CD4-positive, alpha-beta T cell treated with Interleukin-4 for 1 hour (primary cell): ENCODE data around the gene GFOD2.

ENCODE experiments used
- DNase-seq, 2 donors: peaks; one replicate each; pipeline ENCODE4 v3.0.0-alpha.2; 2020 to 2022

Gene GFOD2

DNA sequence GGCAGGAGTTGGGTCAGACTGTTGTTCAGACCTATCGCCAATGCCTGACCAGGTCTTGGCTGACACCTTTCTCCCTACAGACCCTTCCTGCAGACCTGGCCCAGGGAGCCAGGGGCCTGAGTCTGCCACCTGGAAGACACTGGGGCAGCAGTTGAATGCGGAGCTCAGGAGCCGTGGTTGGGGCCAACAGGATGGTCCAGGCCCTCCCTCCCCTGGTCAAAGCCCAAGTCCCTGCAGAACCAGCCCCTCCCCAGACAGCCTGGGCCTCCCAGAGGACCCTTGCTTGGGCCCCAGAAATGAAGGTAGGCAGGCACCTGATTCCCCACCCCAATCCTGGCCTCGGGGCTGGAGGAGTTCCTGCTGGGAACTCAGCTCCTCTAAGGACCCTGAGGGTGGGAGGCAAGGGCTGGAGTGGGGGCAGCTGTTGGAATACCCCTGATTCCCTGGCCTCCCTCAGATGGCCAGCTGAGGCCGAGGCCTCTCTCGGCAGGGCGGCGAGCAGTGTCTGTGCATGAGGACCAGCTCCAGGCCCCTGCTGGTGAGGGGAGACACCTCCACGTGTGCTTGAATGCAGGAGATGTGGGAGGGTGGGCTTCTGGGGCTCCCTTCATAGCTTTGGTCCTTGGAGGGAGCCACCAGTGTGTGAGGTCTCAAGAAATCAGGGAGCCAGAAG lies 62.6 kb downstream of the GFOD2 start:
- DNase-seq: no peak

DNA sequence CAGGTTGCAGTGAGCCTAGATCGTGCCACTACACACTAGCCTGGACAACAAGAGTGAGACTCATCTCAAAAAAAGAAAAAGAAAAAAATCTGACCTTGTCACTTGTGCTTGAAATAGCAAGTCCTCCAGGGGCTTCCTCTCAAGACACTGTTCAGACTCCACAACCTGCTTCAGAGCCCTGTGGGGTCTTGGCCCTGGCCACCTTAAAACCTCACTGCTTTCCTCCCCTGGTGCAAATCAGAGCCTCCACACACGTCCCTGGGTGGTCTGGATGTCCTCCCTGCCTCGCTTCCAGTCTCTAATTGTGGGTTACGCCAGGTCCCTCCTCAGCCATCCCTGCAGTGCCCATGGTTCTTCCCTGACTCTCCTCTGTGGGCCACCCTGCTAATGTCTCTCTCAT lies 63.8 kb downstream of the GFOD2 start:
- no peak for DNase-seq

DNA sequence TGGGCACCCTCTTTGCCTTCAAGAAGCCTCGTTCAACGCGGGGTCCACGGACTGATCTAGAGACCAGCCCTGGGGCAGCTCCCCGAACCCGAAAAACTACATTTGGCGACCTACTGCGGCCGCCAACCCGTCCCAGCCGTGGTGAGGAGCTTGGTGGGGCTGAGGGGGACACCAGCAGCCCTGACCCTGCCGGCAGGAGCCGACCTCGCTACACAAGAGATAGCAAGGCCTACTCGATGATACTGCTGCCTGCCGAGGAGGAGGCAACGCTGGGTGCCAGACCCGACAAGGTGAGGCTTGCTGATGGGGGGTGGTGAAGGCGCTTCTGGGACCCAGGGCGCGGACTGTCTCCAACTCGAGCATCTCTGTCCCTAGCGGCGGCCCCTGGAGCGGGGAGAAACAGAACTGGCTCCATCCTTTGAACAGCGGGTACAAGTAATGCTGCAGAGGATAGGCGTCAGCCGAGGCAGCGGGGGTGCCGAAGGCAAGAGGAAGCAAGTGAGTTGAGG lies 64.7 kb downstream of the GFOD2 start:
- DNase-seq: no peak

DNA sequence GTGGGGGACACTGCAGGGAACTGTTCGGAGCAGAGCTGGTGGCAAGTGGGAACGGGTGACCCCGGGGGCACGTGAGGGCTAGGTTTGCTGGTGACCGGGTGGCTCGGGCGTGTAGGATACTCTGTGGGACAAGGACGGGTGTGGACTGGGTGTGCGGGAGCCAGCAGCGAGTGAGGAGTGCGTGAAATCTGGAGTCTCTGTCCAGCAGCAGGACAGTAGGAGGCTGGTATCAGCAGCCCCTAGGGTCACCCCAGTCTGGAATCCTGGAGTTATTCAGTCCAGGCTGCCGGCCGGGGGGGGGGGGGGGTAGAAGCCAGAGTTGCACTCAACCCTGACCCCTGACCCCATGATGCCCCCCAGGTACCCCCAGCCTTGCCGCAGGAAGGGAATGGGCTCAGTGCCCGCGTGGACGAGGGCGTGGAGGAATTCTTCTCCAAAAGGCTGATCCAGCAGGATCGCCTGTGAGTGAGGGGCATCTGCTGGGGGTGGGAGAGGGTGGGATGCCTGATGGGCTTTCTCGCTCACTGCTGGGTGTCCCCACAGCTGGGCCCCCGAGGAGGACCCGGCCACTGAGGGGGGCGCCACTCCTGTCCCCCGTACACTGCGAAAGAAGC lies 65.2 kb downstream of the GFOD2 start:
- DNase-seq: no peak

DNA sequence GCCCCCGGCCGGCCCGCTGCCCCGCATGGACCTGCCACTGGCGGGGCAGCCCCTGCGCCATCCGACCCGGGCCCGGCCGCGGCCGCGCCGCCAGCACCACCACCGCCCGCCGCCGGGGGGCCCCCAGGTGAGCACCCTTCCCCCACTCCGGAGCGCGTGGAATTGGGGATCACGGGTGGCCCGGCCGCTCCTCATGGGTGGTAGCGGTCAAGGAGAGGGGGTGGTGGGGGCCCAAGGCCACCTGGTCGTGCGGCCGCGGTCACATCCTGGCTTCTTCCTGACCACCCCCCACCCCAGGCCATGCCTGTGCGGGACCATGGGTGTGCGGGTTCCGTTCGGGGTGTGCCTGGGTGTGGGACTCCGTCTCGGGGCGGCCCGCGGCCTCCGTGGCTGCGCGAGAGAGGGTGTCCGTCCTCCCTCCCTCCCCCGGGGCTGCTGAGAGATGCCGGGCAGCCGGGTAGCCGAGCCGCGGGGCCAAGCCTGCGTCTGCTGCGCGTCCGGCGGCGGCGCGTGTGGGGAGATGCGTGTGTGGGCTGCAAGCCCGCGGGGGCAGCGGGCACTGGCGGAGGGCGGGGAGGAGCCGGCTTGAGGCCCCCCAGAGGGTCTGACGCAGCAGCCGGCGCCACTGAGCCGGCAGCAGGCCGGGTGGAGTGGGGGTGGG lies 65.9 kb downstream of the GFOD2 start:
- DNase-seq: no peak

DNA sequence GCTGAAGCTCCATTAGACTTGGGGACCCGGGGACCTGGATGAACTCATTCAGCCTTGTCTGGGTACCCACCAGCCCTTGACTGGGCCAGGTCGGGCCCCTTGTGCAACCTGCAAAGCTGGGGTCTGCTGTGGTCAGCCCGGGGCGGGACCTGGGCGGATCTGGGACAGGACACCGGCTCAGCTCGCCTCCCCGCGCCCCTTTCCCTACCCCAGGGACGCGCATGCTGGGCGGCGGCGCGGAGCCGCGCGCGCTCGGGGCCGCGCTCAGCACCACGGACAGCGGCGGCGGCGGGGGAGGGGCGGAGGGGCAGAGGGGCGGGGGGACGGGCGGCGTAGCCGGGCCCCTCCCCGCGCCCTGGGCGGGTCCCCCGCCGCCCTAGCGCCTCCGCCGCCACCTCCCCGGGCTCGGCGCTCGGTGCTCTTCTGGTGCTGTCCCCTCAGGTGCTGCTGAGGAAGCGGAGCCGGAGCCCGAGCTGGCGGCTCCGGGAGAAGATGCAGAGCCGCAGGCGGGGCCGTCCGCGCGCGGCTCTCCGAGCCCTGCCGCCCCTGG lies 66.5 kb downstream of the GFOD2 start:
- DNase-seq: no peak

DNA sequence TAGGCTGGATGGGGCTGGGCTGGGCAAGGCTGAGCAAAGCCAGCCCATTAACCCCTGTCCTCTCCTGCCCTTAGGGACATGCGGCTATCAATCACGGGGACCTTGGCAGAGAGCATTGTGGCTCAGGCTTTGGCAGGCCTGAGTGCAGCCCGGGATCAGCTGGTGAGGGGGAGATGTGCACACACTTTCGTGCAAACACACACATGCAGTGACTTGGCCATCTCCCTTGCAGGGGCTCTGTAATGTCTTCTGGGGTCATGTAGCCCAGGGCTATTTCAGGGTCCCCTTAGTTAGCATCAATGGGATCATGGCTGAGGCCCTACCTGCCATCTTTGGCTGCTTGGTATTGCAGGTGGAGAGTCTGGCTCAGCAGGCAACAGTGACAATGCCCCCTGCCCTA lies 67.3 kb downstream of the GFOD2 start:
- DNase-seq: no peak

DNA sequence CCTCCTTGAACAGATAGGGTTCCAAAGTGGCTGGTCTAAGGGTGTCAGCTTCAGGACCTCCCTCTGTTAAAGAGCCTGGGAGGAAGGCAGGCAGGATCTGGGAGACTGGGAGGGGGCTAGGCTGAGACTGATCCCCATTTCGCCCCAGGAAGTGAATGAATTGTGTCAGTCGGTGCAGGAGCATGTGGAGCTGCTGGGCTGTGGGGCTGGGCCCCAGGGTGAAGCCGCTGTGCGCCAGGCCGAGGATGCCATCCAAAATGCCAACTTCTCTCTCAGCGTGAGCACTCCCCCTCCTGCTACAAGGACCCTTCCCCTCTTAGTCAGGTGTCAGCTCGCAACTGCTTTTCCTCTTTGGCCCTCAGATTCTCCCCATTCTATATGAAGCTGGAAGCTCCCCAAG lies 68.1 kb downstream of the GFOD2 start:
- DNase-seq: no peak

DNA sequence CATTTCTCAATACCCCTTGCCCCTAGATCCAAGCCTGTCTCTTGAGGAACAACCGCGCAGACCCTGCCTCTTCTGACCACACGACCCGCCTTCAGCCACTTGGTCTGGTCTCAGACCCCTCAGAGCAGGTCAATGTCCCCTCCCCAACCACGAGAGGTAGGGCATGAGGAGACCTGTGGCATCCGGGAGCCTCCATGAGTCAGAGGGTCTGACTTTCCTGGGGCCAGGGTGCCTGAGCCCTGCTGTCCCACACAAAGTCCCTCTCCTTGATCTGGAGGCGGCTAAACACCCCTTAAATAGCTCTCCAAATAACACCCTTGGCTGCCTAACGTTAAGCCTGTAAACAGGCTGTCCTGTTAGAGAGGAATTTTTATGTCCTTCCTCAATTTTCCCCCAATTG lies 69.1 kb downstream of the GFOD2 start:
- no peak for DNase-seq

DNA sequence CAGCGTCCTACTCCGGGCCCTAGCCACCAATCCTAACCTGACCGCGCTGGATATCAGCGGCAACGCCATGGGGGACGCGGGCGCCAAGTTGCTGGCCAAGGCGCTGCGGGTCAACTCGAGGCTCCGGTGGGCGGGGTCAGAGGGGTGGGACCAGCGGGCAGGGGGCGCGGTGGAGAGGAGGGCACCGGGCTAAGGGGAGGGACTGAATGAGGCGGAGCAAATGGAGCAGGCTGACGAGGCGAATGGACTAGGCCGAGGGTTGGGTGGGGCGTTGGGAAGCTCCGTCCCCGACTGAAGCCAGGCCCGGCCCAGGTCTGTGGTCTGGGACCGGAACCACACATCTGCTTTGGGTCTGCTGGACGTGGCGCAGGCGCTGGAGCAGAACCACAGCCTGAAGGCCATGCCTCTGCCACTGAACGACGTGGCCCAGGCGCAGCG lies 69.6 kb downstream of the GFOD2 start:
- no peak for DNase-seq

DNA sequence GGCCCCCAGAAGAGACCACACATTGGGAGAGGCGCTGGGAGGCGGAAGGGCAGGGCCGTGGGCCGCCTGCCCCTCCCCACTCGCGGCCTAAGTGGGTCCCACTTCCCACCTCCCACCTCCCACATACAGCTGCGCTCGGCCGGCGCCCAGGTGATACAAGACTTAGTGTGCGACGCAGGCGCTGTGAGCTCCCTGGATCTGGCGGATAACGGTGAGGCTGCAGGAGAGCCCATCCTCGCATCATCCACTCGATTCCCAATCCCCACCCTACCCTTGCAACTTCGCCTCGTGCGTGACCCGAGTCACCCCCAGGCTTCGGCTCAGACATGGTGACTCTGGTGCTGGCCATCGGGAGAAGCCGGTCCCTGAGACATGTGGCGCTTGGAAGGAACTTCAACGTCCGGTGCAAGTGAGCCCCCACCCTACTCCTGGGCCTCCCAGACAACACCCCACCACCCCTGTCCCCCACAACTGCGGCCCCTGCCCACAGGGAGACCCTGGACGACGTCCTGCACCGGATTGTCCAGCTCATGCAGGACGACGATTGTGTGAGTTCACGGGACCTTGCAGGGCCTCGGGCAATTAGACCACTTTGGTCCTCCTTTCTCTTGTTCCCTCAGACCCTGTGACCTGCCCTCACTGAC lies 70.2 kb downstream of the GFOD2 start:
- no peak for DNase-seq

DNA sequence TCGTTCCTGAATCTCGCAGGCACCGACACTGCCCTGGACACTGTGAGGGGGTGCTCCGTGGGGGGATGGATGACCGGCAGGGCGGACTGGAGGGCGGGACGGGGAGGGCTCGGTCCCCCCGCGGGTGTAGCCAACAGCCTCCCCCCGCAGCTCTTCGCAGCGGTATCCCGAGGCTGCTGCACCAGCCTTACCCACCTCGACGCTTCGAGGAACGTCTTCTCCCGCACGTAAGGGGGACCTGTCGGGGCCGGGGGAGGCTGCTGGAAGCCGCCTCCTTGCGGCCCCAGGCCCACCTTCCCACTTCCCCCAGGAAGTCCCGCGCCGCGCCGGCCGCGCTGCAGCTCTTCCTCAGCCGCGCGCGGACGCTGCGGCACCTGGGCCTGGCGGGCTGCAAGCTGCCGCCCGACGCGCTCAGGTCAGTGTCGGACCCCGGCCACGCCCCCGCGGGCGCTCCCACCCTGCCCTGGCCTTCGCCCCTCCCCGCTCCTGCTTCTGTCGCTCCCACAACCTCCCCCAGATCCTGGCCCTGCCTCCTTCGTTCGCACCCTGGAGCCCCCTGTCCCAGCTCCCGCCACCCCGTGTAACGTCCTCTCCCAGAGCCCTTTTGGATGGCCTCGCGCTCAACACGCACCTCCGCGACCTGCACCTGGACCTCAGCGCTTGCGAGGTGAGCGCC lies 70.9 kb downstream of the GFOD2 start:
- no peak for DNase-seq

DNA sequence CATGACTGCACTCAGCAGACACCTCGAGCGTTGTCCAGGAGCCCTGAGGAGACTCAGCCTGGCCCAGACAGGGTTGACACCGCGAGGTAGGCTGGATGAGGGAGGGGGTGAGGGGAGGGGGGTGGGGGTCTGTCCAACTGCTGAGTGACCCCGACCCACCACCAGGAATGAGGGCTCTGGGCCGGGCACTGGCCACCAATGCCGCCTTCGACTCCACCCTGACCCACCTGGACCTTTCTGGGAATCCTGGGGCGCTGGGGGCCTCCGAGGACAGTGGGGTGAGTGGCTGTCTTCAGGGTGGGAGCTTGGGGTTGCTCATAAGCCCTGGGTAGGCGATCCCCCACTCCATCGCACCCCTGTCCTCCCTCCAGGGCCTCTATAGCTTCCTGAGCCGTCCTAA lies 71.4 kb downstream of the GFOD2 start:
- no peak for DNase-seq

DNA sequence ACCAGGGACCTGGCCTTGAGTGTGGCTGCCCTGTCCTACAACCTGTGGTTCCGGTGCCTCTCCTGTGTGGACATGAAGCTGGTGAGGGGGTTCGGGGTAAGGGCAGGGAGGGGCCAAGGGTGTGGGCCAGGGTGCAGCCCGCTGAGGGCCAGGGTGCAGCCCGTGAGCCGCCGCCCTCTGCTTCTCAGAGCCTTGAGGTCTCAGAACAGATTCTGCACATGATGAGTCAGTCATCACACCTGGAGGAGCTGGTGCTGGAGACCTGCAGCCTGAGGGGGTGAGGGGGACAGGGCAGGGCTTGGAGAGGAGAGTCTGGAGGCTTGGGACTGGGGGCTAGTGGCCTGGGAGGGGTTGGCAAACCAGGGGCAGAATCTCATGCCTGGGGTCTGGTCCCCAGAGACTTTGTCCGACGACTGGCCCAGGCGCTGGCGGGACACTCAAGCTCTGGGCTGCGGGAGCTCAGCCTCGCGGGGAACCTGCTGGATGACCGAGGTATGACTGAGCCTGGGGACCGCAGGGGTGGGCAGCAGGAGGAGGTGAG lies 71.9 kb downstream of the GFOD2 start:
- DNase-seq: no peak

DNA sequence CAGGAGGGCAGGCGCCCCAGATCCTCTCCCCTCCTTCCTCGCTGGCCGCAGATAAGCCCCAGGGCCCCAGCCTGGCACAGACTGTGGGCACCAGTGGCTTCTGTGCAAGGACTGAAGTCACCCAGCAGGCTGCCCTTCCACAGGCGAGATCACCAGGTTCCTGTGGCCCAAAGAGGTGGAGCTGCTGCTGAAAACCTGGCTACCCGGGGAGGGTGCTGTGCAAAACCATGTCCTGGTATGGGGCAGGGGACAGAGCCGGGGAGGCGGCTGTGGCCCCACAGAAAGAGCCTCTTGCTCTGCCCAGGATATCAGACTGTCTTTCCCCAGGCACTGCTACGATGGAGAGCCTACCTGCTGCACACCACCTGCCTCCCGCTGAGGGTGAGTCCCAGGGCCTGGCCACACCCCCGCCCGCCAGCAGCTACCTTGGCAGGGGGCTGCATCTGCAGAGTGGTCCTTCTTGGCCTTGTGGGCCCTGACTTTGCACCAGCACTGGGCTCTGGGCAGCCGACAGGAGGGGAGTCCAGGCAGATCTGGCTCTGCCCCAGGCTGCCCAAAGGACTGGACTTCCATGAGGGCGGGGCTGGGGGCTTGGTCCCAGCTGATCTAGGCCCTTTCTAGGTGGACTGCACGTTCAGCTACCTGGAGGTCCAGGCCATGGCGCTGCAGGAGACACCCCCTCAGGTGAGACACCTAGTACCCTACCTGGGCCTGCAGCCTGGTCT lies 73.6 kb downstream of the GFOD2 start:
- no peak for DNase-seq

DNA sequence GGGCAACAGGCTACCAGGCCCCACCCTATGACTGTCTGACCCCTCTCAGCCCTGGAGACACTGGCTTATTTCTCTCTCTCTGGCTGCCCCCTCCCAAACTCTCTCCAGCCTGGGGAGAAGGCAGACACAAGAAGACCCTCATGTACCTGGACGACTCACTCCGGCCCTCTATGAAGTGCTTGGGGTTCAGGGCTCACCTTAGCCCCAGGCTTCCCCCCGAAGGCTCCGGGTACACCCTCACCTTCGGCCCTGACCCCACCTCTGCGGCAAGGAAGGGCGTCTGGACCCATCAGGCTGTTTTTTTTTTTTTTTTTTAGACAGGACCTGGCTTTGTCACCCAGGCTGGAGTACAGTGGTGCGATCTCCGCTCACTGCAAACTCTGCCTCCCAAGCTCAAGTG lies 75.1 kb downstream of the GFOD2 start:
- DNase-seq: no peak

DNA sequence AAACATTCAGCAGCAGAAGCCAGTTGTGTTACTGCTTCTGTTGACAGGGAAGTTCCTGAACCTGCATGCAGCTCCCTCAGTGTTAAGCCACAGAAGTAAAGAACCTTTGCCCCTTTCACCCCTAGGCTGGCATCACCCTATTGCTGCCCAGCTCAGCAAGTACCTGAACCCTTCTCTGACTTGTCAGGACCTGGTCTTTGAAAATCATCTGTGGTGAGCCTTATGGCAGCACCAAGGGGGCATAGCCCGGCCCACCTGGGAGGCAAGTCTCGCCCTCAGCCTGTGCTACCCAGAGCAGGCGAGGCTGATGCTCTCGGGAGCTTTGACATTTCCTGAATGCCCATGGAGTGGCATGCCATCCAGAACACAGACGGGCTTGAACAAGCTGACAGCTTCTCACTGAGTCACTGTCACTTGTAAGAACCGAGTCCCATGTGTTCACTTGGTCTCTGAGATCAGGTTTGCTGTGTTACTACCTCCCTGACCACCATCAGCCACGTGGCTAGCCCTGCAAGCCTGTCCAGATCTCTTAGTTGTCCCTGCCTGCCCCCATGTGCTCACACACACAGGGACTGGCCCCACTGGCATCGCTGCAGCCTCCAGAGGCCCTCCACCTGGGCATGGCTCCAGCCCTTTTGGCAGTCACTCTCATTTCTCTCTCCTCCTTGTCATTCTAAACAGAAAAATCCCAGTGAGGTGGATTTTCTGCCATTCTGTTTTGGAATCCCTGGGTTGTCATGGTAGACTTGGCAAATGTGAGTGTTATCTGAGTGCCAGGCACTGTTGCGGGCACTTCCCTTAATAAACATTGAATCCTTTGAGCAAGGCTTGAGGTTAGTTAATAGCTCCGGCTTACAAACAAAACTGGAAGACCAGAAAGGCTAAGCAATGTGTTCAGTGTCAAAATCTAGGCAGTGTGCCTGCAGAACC lies 77.1 kb downstream of the GFOD2 start:
- DNase-seq: no peak

DNA sequence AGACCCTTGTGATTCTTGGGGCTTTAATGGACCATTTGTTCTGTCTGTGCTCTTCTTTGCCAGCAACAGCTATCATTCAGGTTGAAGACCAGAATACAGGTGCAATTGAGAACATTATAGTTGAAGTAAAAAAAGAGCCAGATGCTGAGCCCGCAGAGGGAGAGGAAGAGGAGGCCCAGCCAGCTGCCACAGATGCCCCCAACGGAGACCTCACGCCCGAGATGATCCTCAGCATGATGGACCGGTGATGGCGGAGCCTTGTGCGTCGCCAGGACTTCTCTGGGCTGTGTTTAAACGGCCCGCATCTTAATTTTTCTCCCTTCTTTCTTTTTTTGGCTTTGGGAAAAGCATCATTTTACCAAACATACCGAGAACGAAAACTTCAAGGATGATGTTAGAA lies 81.5 kb downstream of the GFOD2 start:
- DNase-seq: no peak

DNA sequence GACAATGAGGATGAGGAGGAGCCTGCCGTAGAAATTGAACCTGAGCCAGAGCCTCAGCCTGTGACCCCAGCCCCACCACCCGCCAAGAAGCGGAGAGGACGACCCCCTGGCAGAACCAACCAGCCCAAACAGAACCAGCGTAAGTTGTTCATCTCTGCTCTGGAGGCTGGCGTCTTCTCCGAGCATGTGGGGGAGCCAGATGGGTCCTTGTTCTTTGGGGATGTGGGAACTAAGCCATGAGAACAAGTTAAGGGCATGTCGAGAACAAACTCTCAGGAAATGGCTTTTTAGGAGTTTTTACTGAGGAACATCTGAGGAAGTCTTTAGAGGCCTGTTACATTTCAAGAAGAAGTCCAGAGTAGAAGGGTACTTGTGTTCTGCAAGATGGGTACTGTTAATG lies 82.4 kb downstream of the GFOD2 start:
- DNase-seq: no peak

DNA sequence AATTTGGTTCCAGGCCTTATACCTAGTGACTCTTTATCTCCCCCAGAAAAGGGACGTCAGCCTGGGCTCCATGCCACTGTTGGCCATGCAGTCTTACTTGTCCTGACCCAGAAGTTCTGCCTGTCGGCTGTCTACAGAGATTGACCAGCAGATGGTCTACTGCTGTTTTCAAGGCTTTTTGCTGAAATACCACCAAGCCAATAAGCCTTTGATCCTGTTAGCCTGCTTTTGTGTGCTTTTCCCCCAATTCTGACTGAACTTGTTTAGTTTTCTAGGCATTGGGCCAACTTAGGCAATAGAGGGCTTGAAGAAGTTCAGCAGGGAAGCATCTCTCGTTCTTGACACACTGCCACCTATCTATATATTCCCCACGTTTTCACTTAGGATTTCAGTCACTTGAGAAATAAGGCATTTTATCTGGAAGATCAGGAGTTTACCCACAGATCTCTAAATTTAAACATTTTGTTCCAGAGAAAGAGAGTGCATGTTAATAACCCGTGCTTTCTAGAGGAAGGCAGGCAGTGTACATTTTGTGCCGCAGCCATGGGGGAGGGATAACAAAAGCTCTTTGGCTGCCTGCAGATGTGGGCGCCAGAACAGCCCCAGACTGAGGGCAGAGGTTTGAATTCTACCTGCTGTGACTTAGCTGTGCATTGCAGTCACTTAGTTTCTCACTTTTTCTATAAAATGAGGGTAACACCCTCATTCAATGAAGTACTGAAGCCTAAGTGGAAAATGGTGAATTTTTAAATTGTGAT lies 86.5 kb downstream of the GFOD2 start:
- DNase-seq: no peak
